T-cell (primary cell): ENCODE results near the gene CACNA1I. TPM values are rescaled to one million over a fixed set of nuclear protein-coding genes. Genes with fewer than 3 reads are reported as not detected.

Experiments used
- ATAC-seq, 4 experiments: fragments of 200-7000 bp in 3 of 4; fragments of 150-1000 bp in 1 of 4; cut with Tn5 transposase; replicated peaks in 1 of 4; 1 replicate in 3 of 4; 2 replicates in 1 of 4; pipeline ENCODE4 v1.10.0; 2021; ENCODE audit warnings: moderate library complexity in 3 of 4, mild to moderate bottlenecking in 2 of 4, moderate number of reproducible peaks in 1 of 4
- CTCF ChIA-PET, 2 donors: fragments of 300-600 bp; sonication (Branson Sonifier 250); formaldehyde crosslinking; loops; one replicate each; lab custom pipeline; 2022; ENCODE audit warnings: antibody characterized with exemption in 2 of 2; lab: Charles Lee
- POLR2A ChIA-PET, 2 donors: fragments of 300-600 bp; sonication (Branson Sonifier 250); formaldehyde crosslinking; loops; one replicate each; lab custom pipeline; 2022; ENCODE audit warnings: antibody characterized with exemption in 2 of 2; lab: Charles Lee
- DNase-seq, 35 experiments: peaks; one replicate each; pipeline versions ENCODE4 v3.0.0 to v3.0.0-alpha.2; 2013 to 2023
- H3K27ac ChIP-seq: one replicate; pipeline ENCODE4 v1.5.1; 2013; ENCODE audit warnings: low read length
- H3K27me3 ChIP-seq, 2 experiments: replicated peaks in 1 of 2; 1 replicate in 1 of 2; 2 replicates in 1 of 2; pipeline versions ENCODE4 v1.6.1 to v1.7.0; 2013; ENCODE audit warnings: low read length in 1 of 2, mixed read lengths in 1 of 2; ENCODE audit not compliant: control insufficient read depth in 2 of 2, insufficient read depth in 2 of 2; ENCODE audit errors: extremely low read depth in 1 of 2
- H3K36me3 ChIP-seq, 2 donors: 1 replicate in 1 of 2; 2 replicates in 1 of 2; pipeline versions ENCODE4 v1.6.1 to v1.7.0; 2013; ENCODE audit warnings: low read length in 1 of 2; ENCODE audit not compliant: control insufficient read depth in 2 of 2, insufficient read depth in 1 of 2; ENCODE audit errors: extremely low read depth in 1 of 2
- H3K4me1 ChIP-seq, 2 experiments: 1 replicate in 1 of 2; 2 replicates in 1 of 2; pipeline versions ENCODE4 v1.6.1 to v1.7.0; 2013; ENCODE audit warnings: low read length in 2 of 2, mixed read lengths in 1 of 2; ENCODE audit not compliant: insufficient read depth in 2 of 2, control insufficient read depth in 1 of 2; ENCODE audit errors: extremely low read depth in 1 of 2
- H3K4me3 ChIP-seq, 2 donors: 1 replicate in 1 of 2; 2 replicates in 1 of 2; pipeline versions ENCODE4 v1.5.1 to v1.7.0; 2013; ENCODE audit warnings: mild to moderate bottlenecking in 2 of 2, low read length in 1 of 2, moderate library complexity in 1 of 2; ENCODE audit not compliant: control insufficient read depth in 1 of 2; ENCODE audit errors: extremely low read depth in 1 of 2
- H3K9me3 ChIP-seq: 2 replicates; pipeline ENCODE4 v1.7.0; 2013
- H3K27ac Mint-ChIP-seq, 2 donors: one replicate each; pipeline ENCODE4 v1.8.0; 2020 to 2021; ENCODE audit warnings: mild to moderate bottlenecking in 2 of 2, mixed read lengths in 2 of 2
- H3K27me3 Mint-ChIP-seq, 2 donors: one replicate each; pipeline ENCODE4 v1.8.0; 2021 to 2022; ENCODE audit warnings: mixed read lengths in 2 of 2
- H3K36me3 Mint-ChIP-seq: one replicate; pipeline ENCODE4 v1.8.0; 2021; ENCODE audit warnings: mixed read lengths
- H3K4me1 Mint-ChIP-seq, 3 donors: one replicate each; pipeline ENCODE4 v1.8.0; 2020 to 2022; ENCODE audit warnings: mixed read lengths in 3 of 3, mild to moderate bottlenecking in 1 of 3
- H3K4me3 Mint-ChIP-seq, 3 donors: one replicate each; pipeline ENCODE4 v1.8.0; 2020 to 2022; ENCODE audit warnings: mild to moderate bottlenecking in 3 of 3, mixed read lengths in 3 of 3, moderate library complexity in 3 of 3
- H3K9me3 Mint-ChIP-seq, 3 donors: one replicate each; pipeline ENCODE4 v1.8.0; 2020 to 2022; ENCODE audit warnings: mixed read lengths in 3 of 3
- WGBS: methylation state at CpG from one replicate; pipeline ENCODE4 v1.1.5; 2013; ENCODE audit warnings: missing lambda C conversion rate; ENCODE audit not compliant: insufficient coverage; 5-methylcytosine and 5-hydroxymethylcytosine counted together
- total RNA-seq, 35 experiments: library from RNA in 6 of 35; stranded (reverse) in 6 of 35; fragments of 120-200 nt in 1 of 35; gene quantifications; one replicate each; pipeline versions ENCODE4 v1.2.1 to v1.2.4 and lab custom pipeline; 2013 to 2026

Gene CACNA1I
- total RNA-seq, 5 donors from 2014 or later (not counting 1 experiment from before 2014, with no cell fraction given) = 16.1 to 32.9 (median 28.8) TPM

DNA sequence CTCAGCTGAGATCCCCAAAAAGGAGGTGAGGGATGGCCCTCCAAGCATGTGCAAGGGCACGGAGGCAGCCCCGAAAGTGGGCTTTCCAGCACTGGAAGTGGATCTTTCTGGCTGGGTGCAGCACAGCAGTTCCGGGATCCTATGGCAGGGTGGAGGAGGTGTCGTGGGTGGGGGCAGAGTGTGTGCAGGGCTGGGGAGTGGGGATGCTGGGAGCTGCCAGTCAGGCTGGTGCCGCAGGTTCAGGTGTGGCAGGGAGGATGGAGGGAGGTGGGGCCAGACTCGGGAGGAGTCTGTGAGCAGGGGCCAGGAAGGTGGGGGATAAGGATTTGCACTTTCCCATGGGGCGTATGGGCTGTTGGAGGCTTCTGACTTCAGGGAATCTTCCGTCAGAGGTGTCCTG, 60.2 kb downstream of the CACNA1I start:
- H3K36me3 Mint-ChIP-seq = no peaks in the 10 kb centered on the region
- peaks cover 6 to 14% (median 7%) of the 10 kb centered on the region in 3 donors for H3K4me1 Mint-ChIP-seq
- H3K4me3 Mint-ChIP-seq = no peak overlapping the region
- peaks cover 4 to 7% of the 10 kb centered on the region in 2 donors for H3K27me3 Mint-ChIP-seq
- Histone ChIP-seq H3K4me3 (no peak overlapping the region), H3K27ac (no peak overlapping the region), H3K27me3 (peaks cover 0 to 41% of the 10 kb centered on the region in 2 experiments), H3K4me1 (peaks cover 0 to 4% of the 10 kb centered on the region in 2 experiments), H3K9me3 (no peaks in the 10 kb centered on the region), H3K36me3 (no peaks in the 10 kb centered on the region)
- ChIA-PET POLR2A (no interaction called here), CTCF (interaction anchor here in 1 of 2 donors (0.6 kb wide), 1 partner anchor 42 kb away, joined by 3 read pairs; no protein-coding TSS in a partner anchor)
- ATAC-seq (no peak), DNase-seq (no peak)
- H3K27ac Mint-ChIP-seq = no peak overlapping the region
- no peaks in the 10 kb centered on the region for H3K9me3 Mint-ChIP-seq
- WGBS = 89% methylated on average over 8 of the region's 8 CpGs

DNA sequence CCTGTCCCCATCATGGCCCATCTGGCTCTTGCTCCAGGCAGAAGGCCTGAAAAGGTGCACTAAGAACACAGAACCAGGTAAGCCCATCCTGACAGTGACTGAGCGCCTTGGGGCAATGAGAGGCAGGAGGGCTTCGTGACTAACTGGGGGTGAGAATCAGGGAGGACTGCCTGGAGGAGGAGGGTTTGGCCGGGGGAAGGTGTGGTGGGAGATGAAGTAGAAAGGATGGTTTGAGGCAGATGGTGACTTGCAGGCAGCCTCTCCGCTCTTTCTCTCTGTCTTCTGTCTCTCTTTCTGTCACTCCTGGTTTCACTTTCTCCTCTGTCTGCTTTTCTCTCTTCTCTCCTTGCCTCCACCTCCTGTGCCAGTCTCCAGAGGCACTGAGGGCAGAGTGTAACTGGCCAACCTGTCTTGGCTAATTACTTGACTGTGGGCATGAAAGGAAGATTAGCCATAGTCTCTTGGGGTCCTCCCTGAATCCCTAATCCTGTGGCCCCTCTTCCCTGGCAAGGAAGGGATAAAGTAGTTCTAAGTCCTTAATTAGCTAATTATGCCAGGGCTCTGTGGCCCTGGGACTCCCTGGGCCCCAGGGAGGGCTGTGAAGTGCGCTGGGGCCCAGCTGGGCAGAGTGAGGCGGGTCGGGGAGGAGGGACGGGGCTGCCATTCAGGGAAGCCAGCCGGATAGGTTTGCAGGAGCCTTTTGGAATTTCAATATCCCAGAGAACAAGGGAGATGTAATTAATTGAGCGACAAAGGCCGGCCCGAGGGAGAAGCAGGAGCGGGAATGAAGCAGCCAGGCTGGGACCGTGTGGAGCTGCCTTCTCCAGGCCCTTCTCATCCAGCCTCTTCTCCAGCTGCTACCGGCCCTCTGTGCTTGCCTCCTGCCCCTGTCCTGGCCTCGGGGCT, 61.1 kb downstream of the CACNA1I start:
- peaks cover 0 to 34% of the 10 kb centered on the region in 2 experiments for H3K27me3 ChIP-seq
- H3K27ac Mint-ChIP-seq = peak overlapping the region in 1 of 2 donors; percentile 51
- ChIA-PET POLR2A (interaction anchor here in 1 of 2 donors (0.6 kb wide), 1 partner anchor 353 kb away, joined by 6 read pairs; no protein-coding TSS in a partner anchor), CTCF (no interaction called here)
- H3K36me3 ChIP-seq = no peaks in the 10 kb centered on the region
- DNase-seq (no peak), ATAC-seq (no peak)
- peaks cover 6 to 14% (median 7%) of the 10 kb centered on the region in 3 donors for H3K4me1 Mint-ChIP-seq
- no peak overlapping the region for H3K4me3 Mint-ChIP-seq
- no peaks in the 10 kb centered on the region for H3K9me3 Mint-ChIP-seq
- H3K4me3 ChIP-seq = no peak overlapping the region
- H3K27ac ChIP-seq = no peak overlapping the region
- H3K9me3 ChIP-seq = no peaks in the 10 kb centered on the region
- H3K27me3 Mint-ChIP-seq = peaks cover 0 to 5% of the 10 kb centered on the region in 2 donors
- peaks cover 0 to 4% of the 10 kb centered on the region in 2 experiments for H3K4me1 ChIP-seq
- H3K36me3 Mint-ChIP-seq = no peaks in the 10 kb centered on the region
- WGBS = 85% methylated on average over 13 of the region's 16 CpGs

DNA sequence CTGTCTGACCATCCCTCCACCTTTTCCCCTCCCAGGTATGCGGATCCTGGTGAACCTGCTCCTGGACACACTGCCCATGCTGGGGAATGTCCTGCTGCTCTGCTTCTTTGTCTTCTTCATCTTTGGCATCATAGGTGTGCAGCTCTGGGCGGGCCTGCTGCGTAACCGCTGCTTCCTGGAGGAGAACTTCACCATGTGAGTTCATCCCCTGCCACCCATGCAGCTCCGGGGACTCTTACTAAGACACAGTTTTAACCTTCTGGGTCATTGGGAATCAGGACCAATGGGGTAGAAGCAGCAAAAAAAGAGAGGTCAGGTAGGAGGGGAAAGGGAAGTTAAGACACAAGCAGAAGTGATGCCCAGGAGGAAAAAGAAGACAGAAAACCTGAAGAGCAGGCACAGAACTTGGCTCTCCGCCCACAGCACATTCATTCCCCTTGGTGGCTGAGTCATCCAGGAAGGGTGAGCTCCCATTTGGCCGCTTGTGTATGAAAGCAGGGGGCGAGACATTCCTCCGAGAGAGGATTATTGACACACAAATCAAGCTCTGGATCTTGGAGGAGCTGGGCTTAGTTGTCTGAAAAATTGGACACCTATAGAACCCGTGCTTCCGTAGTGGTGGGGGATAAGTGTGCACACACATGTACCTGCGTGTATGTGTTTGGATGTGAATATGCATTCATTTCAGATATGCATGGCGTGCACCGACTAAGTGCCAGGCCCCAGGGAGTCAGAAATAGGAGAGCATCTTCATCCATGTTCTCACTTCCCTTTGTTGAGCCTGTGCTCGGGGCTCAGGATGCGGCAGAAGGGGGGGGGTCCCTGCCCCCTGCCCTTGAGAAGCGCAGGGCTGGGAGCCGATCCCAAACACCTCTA, 64.2 kb downstream of the CACNA1I start:
- Histone ChIP-seq H3K9me3 (no peaks in the 10 kb centered on the region), H3K27me3 (peaks cover 0 to 5% of the 10 kb centered on the region in 2 experiments), H3K27ac (no peak overlapping the region), H3K36me3 (no peaks in the 10 kb centered on the region), H3K4me3 (no peak overlapping the region), H3K4me1 (peaks cover 0 to 4% of the 10 kb centered on the region in 2 experiments)
- WGBS = 82% methylated on average over 9 of the region's 18 CpGs
- ChIA-PET POLR2A (no interaction called here), CTCF (no interaction called here)
- H3K4me3 Mint-ChIP-seq = no peak overlapping the region
- H3K9me3 Mint-ChIP-seq = peaks cover 2 to 7% (median 3%) of the 10 kb centered on the region in 3 donors
- H3K36me3 Mint-ChIP-seq = peaks cover 2% of the 10 kb centered on the region
- H3K27me3 Mint-ChIP-seq = peaks cover 0 to 1% of the 10 kb centered on the region in 2 donors
- ATAC-seq (no peak), DNase-seq (no peak)
- H3K27ac Mint-ChIP-seq = no peak overlapping the region
- H3K4me1 Mint-ChIP-seq = peaks cover 0 to 7% (median 6%) of the 10 kb centered on the region in 3 donors

DNA sequence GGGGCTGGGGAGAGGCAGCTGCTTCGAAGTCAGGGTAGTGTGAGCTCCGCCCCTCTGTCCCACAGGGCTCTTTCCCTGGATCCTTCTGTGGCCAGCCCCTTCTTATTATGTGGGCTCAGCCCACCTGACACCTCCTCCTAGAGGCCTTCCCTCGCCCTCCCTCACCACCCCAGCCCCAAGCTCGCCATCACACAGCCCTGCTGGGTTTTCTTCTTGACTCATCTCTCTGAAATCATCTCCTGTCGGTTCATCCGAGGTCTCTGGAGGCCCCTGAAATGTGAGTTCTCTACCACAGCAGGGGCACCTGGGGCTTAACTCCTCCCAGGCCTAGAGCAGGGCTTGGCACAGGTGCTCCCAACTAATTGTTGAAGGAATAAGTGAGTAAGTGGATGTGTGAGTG, 65.2 kb downstream of the CACNA1I start:
- Histone ChIP-seq H3K27ac (no peak overlapping the region), H3K9me3 (no peaks in the 10 kb centered on the region), H3K36me3 (no peaks in the 10 kb centered on the region), H3K4me1 (peaks cover 0 to 4% of the 10 kb centered on the region in 2 experiments), H3K27me3 (peaks cover 0 to 4% of the 10 kb centered on the region in 2 experiments), H3K4me3 (no peak overlapping the region)
- H3K9me3 Mint-ChIP-seq = peaks cover 3 to 9% (median 4%) of the 10 kb centered on the region in 3 donors
- ATAC-seq = no peak
- ChIA-PET CTCF (interaction anchor here in 1 of 2 donors (0.6 kb wide), 1 partner anchor 155 kb away, joined by 3 read pairs; no protein-coding TSS in a partner anchor), POLR2A (no interaction called here)
- no peak overlapping the region for H3K4me3 Mint-ChIP-seq
- peaks cover 0 to 1% of the 10 kb centered on the region in 2 donors for H3K27me3 Mint-ChIP-seq
- DNase-seq = no peak
- 69% methylated on average over 3 of the region's 6 CpGs for WGBS
- peaks cover 2% of the 10 kb centered on the region for H3K36me3 Mint-ChIP-seq
- H3K27ac Mint-ChIP-seq = no peak overlapping the region
- peaks cover under 1 to 7% (median 6%) of the 10 kb centered on the region in 3 donors for H3K4me1 Mint-ChIP-seq

DNA sequence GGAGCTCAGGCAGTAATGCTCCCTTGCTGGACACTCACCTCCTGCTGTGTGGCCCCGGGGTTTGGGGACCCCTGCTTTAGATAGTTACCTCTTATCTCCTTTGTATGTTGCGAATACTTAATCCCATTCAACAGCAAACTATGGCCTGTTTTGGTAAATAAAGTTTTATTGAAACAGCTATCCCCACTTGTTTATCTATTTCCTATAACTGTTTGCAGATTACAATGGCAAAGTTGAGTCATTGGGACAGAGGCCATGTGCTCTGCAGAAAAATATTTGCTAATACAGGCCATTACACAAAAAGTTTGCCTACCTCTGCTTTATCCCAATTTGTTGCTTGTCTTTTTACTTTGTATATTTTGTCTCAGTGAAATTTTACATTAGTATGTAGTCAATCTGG, 68.4 kb downstream of the CACNA1I start:
- Mint-ChIP-seq H3K4me3 (no peak overlapping the region), H3K27ac (no peak overlapping the region), H3K36me3 (peaks cover 2% of the 10 kb centered on the region), H3K9me3 (peaks cover 3 to 9% (median 4%) of the 10 kb centered on the region in 3 donors), H3K4me1 (peaks cover 2 to 7% (median 3%) of the 10 kb centered on the region in 3 donors), H3K27me3 (peaks cover 4 to 6% of the 10 kb centered on the region in 2 donors)
- Histone ChIP-seq H3K4me3 (no peak overlapping the region), H3K9me3 (no peaks in the 10 kb centered on the region), H3K4me1 (no peaks in the 10 kb centered on the region), H3K27ac (no peak overlapping the region), H3K36me3 (no peaks in the 10 kb centered on the region), H3K27me3 (peaks cover 0 to 22% of the 10 kb centered on the region in 2 experiments)
- no CpG with 5 or more reads among the region's 2 CpGs for WGBS
- ATAC-seq = no peak
- CTCF ChIA-PET = interaction anchor here in 1 of 2 donors (0.6 kb wide), 1 partner anchor 305 kb away, joined by 5 read pairs; no protein-coding TSS in a partner anchor
- POLR2A ChIA-PET = no interaction called here
- no peak for DNase-seq
